IPS-15b (cell line): Measurements from ENCODE around the gene PARD3B.

Experiments used
- H3K27me3 ChIP-seq: one replicate; pipeline ENCODE4 v1.6.1; 2013; ENCODE audit warnings: low read length; ENCODE audit not compliant: control insufficient read depth, insufficient read depth
- H3K36me3 ChIP-seq: one replicate; pipeline ENCODE4 v1.6.1; 2013; ENCODE audit warnings: low read length; ENCODE audit not compliant: control insufficient read depth, insufficient read depth
- H3K4me1 ChIP-seq: one replicate; pipeline ENCODE4 v1.6.1; 2013; ENCODE audit warnings: mild to moderate bottlenecking, low read length; ENCODE audit not compliant: control insufficient read depth, insufficient read depth
- H3K4me3 ChIP-seq: one replicate; pipeline ENCODE4 v1.5.1; 2013; ENCODE audit warnings: low read depth, low read length
- H3K9ac ChIP-seq: one replicate; pipeline ENCODE4 v1.6.1; 2013; ENCODE audit warnings: low read depth, mild to moderate bottlenecking, low read length
- H3K9me3 ChIP-seq: one replicate; pipeline ENCODE4 v1.6.1; 2013; ENCODE audit warnings: mild to moderate bottlenecking, low read length; ENCODE audit not compliant: control insufficient read depth, insufficient read depth

Gene PARD3B

GRCh38 chr2:205324355-205324754, 779.1 kb downstream of the PARD3B start:
- H3K9me3 ChIP-seq: no peaks in the 10 kb centered on the region
- no peaks in the 10 kb centered on the region for H3K27me3 ChIP-seq
- no peak overlapping the region for H3K4me3 ChIP-seq
- H3K4me1 ChIP-seq: no peaks in the 10 kb centered on the region
- H3K9ac ChIP-seq: no peak overlapping the region
- no peaks in the 10 kb centered on the region for H3K36me3 ChIP-seq

- Histone ChIP-seq H3K4me1 (no peaks in the 10 kb centered on the region), H3K9ac (no peak overlapping the region), H3K27me3 (no peaks in the 10 kb centered on the region), H3K9me3 (peaks cover 5% of the 10 kb centered on the region), H3K4me3 (no peak overlapping the region), H3K36me3 (no peaks in the 10 kb centered on the region)
Observed at GRCh38 chr2:205333351-205333750, 788.1 kb downstream of the PARD3B start.

- Histone ChIP-seq H3K9me3 (peaks cover 5% of the 10 kb centered on the region), H3K4me1 (no peaks in the 10 kb centered on the region), H3K27me3 (no peaks in the 10 kb centered on the region), H3K4me3 (no peak overlapping the region), H3K36me3 (no peaks in the 10 kb centered on the region), H3K9ac (no peak overlapping the region)
Observed at GRCh38 chr2:205337274-205337673, 792.0 kb downstream of the PARD3B start.

- Histone ChIP-seq H3K4me1 (no peaks in the 10 kb centered on the region), H3K27me3 (no peaks in the 10 kb centered on the region), H3K9me3 (peaks cover 5% of the 10 kb centered on the region), H3K4me3 (no peak overlapping the region), H3K9ac (no peak overlapping the region), H3K36me3 (no peaks in the 10 kb centered on the region)
Observed at GRCh38 chr2:205338156-205338555, 792.9 kb downstream of the PARD3B start.

- Histone ChIP-seq H3K36me3 (no peaks in the 10 kb centered on the region), H3K27me3 (no peaks in the 10 kb centered on the region), H3K4me3 (no peak overlapping the region), H3K9ac (no peak overlapping the region), H3K4me1 (peaks cover 3% of the 10 kb centered on the region), H3K9me3 (no peaks in the 10 kb centered on the region)
Observed at GRCh38 chr2:205343103-205343502, 797.8 kb downstream of the PARD3B start.

GRCh38 chr2:205346649-205347048, 801.4 kb downstream of the PARD3B start:
- no peak overlapping the region for H3K4me3 ChIP-seq
- peaks cover 4% of the 10 kb centered on the region for H3K4me1 ChIP-seq
- H3K9me3 ChIP-seq: no peaks in the 10 kb centered on the region
- no peaks in the 10 kb centered on the region for H3K36me3 ChIP-seq
- H3K27me3 ChIP-seq: no peaks in the 10 kb centered on the region
- no peak overlapping the region for H3K9ac ChIP-seq

GRCh38 chr2:205347899-205348298, 802.6 kb downstream of the PARD3B start:
- H3K36me3 ChIP-seq: no peaks in the 10 kb centered on the region
- no peaks in the 10 kb centered on the region for H3K27me3 ChIP-seq
- no peak overlapping the region for H3K4me3 ChIP-seq
- no peak overlapping the region for H3K9ac ChIP-seq
- peaks cover 4% of the 10 kb centered on the region for H3K4me1 ChIP-seq
- no peaks in the 10 kb centered on the region for H3K9me3 ChIP-seq

GRCh38 chr2:205352094-205352493, 806.8 kb downstream of the PARD3B start:
- Histone ChIP-seq H3K27me3 (no peaks in the 10 kb centered on the region), H3K4me3 (no peak overlapping the region), H3K4me1 (peaks cover 4% of the 10 kb centered on the region), H3K9me3 (no peaks in the 10 kb centered on the region), H3K9ac (no peak overlapping the region), H3K36me3 (no peaks in the 10 kb centered on the region)

GRCh38 chr2:205352593-205352992, 807.3 kb downstream of the PARD3B start:
- Histone ChIP-seq H3K36me3 (no peaks in the 10 kb centered on the region), H3K9ac (no peak overlapping the region), H3K27me3 (no peaks in the 10 kb centered on the region), H3K4me3 (no peak overlapping the region), H3K9me3 (no peaks in the 10 kb centered on the region), H3K4me1 (peaks cover 4% of the 10 kb centered on the region)

GRCh38 chr2:205357732-205358131, 812.5 kb downstream of the PARD3B start:
- no peak overlapping the region for H3K9ac ChIP-seq
- no peak overlapping the region for H3K4me3 ChIP-seq
- no peaks in the 10 kb centered on the region for H3K9me3 ChIP-seq
- H3K4me1 ChIP-seq: peaks cover 9% of the 10 kb centered on the region
- H3K36me3 ChIP-seq: no peaks in the 10 kb centered on the region
- no peaks in the 10 kb centered on the region for H3K27me3 ChIP-seq

GRCh38 chr2:205358351-205358815, 813.1 kb downstream of the PARD3B start:
- Histone ChIP-seq H3K36me3 (no peaks in the 10 kb centered on the region), H3K4me3 (no peak overlapping the region), H3K9ac (no peak overlapping the region), H3K4me1 (peaks cover 9% of the 10 kb centered on the region), H3K27me3 (no peaks in the 10 kb centered on the region), H3K9me3 (no peaks in the 10 kb centered on the region)

- Histone ChIP-seq H3K9me3 (no peaks in the 10 kb centered on the region), H3K9ac (no peak overlapping the region), H3K36me3 (no peaks in the 10 kb centered on the region), H3K4me1 (peaks cover 9% of the 10 kb centered on the region), H3K27me3 (no peaks in the 10 kb centered on the region), H3K4me3 (no peak overlapping the region)
Observed at GRCh38 chr2:205361272-205361671, 816.0 kb downstream of the PARD3B start.

GRCh38 chr2:205361970-205362369, 816.7 kb downstream of the PARD3B start:
- Histone ChIP-seq H3K36me3 (no peaks in the 10 kb centered on the region), H3K4me3 (no peak overlapping the region), H3K4me1 (peaks cover 9% of the 10 kb centered on the region), H3K27me3 (no peaks in the 10 kb centered on the region), H3K9ac (no peak overlapping the region), H3K9me3 (no peaks in the 10 kb centered on the region)
